ENCODE results near the gene BLACAT1. TPM values are rescaled to one million over a fixed set of nuclear protein-coding genes. Genes with fewer than 3 reads are reported as not detected.

Gene BLACAT1
- total RNA-seq, 2 donors from 2014 or later = 6.8 TPM; not detected in 1

DNA sequence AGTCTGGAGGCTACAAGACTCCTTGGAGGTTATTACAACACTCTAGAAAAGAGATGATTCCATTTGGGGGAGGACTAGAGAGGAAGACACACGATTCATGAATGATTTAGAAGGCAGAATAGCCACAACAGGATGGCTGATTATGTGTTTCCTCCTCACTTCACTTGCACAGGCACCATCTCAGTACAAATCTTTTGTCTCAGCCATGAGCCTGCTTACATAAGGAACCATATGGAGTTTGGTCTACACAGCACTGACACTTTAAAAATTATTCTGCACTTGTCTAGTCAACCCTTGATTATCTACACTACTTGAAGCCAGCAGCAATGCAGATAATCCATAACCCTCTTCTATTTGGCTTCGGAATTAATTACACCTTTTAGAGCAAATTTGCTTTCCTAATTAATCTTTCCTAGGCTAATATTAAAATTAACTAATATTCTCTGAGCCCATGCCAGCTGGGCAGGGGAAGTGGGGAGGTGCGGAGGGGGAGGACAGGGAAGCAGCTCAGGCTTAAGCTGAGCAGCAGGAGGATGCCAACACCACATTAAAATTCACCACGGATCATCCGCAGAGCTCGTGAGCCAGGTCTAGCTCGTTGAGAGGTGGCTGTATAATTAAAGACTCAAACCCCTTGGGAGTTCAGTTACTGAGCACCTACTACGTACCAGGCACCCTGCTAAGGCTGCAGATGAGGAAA is 30.8 kb downstream of the BLACAT1 start:
- Histone ChIP-seq H3K4me3 (no peak overlapping the region), H3K4me1 (replicated peaks) (no peaks in the 10 kb centered on the region), H3K36me3 (no peaks in the 10 kb centered on the region), H3K9me3 (no peaks in the 10 kb centered on the region), H3K27ac (no peak overlapping the region), H3K27me3 (replicated peaks; ENCODE audit: insufficient read depth) (no peaks in the 10 kb centered on the region)
- TF ChIP-seq POLR2AphosphoS5 (IDR thresholded peaks at IDR 0.05) (no peak), POLR2A (IDR thresholded peaks at IDR 0.05) (no peak)
- TF ChIP-seq, protein P1, sequence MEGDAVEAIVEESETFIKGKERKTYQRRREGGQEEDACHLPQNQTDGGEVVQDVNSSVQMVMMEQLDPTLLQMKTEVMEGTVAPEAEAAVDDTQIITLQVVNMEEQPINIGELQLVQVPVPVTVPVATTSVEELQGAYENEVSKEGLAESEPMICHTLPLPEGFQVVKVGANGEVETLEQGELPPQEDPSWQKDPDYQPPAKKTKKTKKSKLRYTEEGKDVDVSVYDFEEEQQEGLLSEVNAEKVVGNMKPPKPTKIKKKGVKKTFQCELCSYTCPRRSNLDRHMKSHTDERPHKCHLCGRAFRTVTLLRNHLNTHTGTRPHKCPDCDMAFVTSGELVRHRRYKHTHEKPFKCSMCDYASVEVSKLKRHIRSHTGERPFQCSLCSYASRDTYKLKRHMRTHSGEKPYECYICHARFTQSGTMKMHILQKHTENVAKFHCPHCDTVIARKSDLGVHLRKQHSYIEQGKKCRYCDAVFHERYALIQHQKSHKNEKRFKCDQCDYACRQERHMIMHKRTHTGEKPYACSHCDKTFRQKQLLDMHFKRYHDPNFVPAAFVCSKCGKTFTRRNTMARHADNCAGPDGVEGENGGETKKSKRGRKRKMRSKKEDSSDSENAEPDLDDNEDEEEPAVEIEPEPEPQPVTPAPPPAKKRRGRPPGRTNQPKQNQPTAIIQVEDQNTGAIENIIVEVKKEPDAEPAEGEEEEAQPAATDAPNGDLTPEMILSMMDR (IDR thresholded peaks at IDR 0.05) = no peak
- no peak for DNase-seq (ENCODE audit: low spot score)
- WGBS = 55% methylated on average over 8 of the region's 8 CpGs
- intact Hi-C loops (cut with DNase I) = loop anchor here (5.0 kb wide), 1 partner anchor 73 kb away; no protein-coding TSS in a partner anchor

DNA sequence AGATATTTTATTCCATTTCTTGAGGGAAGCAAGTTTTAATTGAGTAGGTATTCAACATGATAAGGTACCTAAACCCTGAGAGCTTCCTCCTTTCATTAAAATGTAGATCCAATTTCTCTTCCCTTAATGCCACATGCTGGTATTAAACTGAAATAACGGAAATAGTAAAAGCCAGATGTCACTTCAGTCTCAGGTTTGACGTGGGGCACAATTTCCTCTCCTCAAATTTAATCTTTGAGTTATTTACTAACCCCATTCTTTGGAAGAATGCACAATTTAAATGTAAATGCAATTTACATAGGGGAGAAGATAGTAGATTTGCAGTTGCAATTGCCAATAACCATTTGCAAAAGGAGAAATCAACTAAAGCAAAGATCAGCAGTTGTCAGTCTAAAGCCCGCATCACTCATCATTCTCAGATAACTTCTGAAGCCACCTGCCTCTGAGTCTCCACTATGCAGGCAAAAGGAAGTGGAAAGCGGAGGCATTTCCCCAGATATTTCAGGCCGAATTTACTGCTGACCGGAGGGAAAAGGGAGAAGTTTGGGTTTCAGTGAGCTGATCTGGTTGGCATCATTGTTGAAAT is 31.9 kb downstream of the BLACAT1 start:
- 82% methylated on average over 6 of the region's 6 CpGs for WGBS
- Histone ChIP-seq H3K27me3 (replicated peaks; ENCODE audit: insufficient read depth) (no peaks in the 10 kb centered on the region), H3K9me3 (no peaks in the 10 kb centered on the region), H3K27ac (no peak overlapping the region), H3K36me3 (no peaks in the 10 kb centered on the region), H3K4me1 (replicated peaks) (no peaks in the 10 kb centered on the region), H3K4me3 (no peak overlapping the region)
- intact Hi-C loops (cut with DNase I) = no loop called here
- DNase-seq (ENCODE audit: low spot score) = no peak
- TF ChIP-seq, protein P1 (IDR thresholded peaks at IDR 0.05) = no peak
- TF ChIP-seq POLR2A (IDR thresholded peaks at IDR 0.05) = no peak
- TF ChIP-seq POLR2AphosphoS5 (IDR thresholded peaks at IDR 0.05) = no peak

DNA sequence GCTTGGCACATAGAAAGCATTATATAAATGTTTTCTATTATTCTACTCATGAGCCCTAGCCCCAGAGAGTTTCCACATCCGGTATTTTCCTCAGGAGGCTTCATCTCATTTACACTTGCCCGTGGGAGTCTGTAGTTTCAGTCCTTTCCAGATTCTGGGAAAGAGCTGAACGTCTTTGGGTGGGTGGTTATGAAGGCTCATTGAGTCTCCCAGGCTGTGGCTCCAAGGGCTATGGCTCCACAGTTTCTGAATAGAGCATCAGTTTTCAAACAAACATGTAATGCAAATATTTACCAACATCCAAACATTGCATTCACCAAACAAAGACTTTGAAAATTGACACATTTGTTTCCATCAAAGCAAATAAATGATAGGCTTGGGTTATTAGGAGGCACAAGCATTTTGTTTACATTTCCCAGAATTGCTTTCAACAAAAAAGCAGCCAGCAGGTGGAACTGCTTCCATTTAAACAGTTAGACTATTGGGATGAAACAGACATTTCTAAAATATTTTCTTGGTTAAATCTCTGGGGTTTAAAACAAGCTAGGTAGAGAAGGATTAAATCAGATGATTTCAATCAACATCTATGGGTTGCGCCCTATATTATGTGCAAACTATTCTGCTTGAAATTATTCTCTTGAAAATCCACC is 32.7 kb downstream of the BLACAT1 start:
- DNase-seq (ENCODE audit: low spot score) = no peak
- TF ChIP-seq POLR2A (IDR thresholded peaks at IDR 0.05) = no peak
- TF ChIP-seq, protein P1 (IDR thresholded peaks at IDR 0.05) = peak in 1 of 4 experiments; percentile 16
- Histone ChIP-seq H3K36me3 (no peaks in the 10 kb centered on the region), H3K4me1 (replicated peaks) (no peaks in the 10 kb centered on the region), H3K4me3 (no peak overlapping the region), H3K27ac (no peak overlapping the region), H3K27me3 (replicated peaks; ENCODE audit: insufficient read depth) (no peaks in the 10 kb centered on the region), H3K9me3 (no peaks in the 10 kb centered on the region)
- 50% methylated on average over 4 of the region's 4 CpGs for WGBS
- intact Hi-C loops (cut with DNase I) = no loop called here

DNA sequence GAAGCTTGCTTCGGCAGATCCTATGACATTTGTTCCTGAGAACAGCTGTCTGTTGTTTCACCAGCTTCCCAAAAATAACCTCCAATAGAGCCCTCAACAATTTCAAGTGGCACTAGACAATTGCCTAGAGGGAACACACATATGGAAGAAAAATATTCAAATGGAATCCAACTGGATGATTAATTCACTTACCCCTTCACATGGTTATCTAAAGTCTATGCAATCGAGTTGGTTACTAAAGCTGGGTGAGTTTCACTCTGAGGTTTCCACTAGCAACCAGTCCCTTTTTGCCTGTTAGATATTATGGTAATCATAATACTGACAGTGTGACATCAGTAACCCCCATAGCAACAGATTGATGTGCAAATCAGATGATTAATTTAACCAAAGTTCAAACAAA is 34.0 kb downstream of the BLACAT1 start, which contains the start of gene LEMD1:
Gene LEMD1 (minus strand): TSS at position 259 of the 400 bp plus-strand sequence. CDS start 1,520 bp downstream, outside the sequence.
- no peak for DNase-seq (ENCODE audit: low spot score)
- intact Hi-C loops (cut with DNase I) = no loop called here
- H3K27ac ChIP-seq = no peak within 1 kb of the TSS
- no peaks in the 10 kb centered on the region for H3K36me3 ChIP-seq
- no peak within 1 kb of the TSS for H3K4me3 ChIP-seq
- H3K9me3 ChIP-seq = no peaks in the 10 kb centered on the region
- no peaks in the 10 kb centered on the region for H3K27me3 ChIP-seq (replicated peaks; ENCODE audit: insufficient read depth)
- no peaks in the 10 kb centered on the region for H3K4me1 ChIP-seq (replicated peaks)
- TF ChIP-seq POLR2AphosphoS5 (IDR thresholded peaks at IDR 0.05) = no peak
- TF ChIP-seq POLR2A (IDR thresholded peaks at IDR 0.05) = no peak
- TF ChIP-seq, protein P1 (IDR thresholded peaks at IDR 0.05) = no peak
- 54% methylated on average over 2 of the region's 2 CpGs for WGBS

Measured in prostate gland (tissue), 2 donors.